Stimulated activated memory B cell treated with anti-CD40 and anti-IgM and Interleukin-4, amounts not matched to agents 10 μg/mL and 1 μg/mL and 100 μg/mL, for 72 hours (primary cell): ENCODE results near the gene LRRC38.

Experiments
- ATAC-seq: fragments of 150-1000 bp; cut with Tn5 transposase; 2 replicates; pipeline ENCODE4 v1.10.0; 2021
- H3K27ac Mint-ChIP-seq: one replicate; pipeline ENCODE4 v1.8.0; 2022; ENCODE audit warnings: mild to moderate bottlenecking, mixed read lengths
- H3K27me3 Mint-ChIP-seq: one replicate; pipeline ENCODE4 v1.8.0; 2022; ENCODE audit warnings: mixed read lengths
- H3K36me3 Mint-ChIP-seq: one replicate; pipeline ENCODE4 v1.8.0; 2022; ENCODE audit warnings: mixed read lengths
- H3K4me1 Mint-ChIP-seq: one replicate; pipeline ENCODE4 v1.8.0; 2022; ENCODE audit warnings: mixed read lengths
- H3K4me3 Mint-ChIP-seq: one replicate; pipeline ENCODE4 v1.8.0; 2022; ENCODE audit warnings: mild to moderate bottlenecking, moderate library complexity, mixed read lengths
- H3K9me3 Mint-ChIP-seq: one replicate; pipeline ENCODE4 v1.8.0; 2022; ENCODE audit warnings: mixed read lengths

Gene LRRC38

DNA sequence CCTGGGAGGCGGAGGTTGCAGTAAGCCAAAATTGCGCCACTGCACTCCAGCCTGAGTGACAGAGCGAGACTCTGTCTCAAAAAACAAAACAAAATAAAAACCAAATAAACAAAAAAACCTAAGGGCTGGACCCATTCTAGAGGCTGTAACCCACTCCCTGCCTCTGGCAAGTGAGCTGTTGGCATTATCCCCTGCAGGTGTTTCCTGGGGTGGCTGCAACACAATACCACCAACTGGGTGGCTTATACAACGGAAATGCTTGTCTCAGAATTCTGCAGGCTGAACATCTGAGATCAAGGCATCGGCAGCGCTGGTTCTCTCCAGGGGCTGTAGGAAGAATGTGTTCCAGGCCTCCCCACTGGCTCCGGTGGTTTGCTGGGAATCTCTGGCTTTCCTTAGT is 15.2 kb downstream of the LRRC38 start:
- H3K4me3 Mint-ChIP-seq, result no peak overlapping the region
- no peaks in the 10 kb centered on the region for H3K9me3 Mint-ChIP-seq
- no peak overlapping the region for H3K27ac Mint-ChIP-seq
- H3K27me3 Mint-ChIP-seq, result peaks cover 70% of the 10 kb centered on the region
- no peaks in the 10 kb centered on the region for H3K4me1 Mint-ChIP-seq
- H3K36me3 Mint-ChIP-seq, result no peaks in the 10 kb centered on the region
- no peak for ATAC-seq

DNA sequence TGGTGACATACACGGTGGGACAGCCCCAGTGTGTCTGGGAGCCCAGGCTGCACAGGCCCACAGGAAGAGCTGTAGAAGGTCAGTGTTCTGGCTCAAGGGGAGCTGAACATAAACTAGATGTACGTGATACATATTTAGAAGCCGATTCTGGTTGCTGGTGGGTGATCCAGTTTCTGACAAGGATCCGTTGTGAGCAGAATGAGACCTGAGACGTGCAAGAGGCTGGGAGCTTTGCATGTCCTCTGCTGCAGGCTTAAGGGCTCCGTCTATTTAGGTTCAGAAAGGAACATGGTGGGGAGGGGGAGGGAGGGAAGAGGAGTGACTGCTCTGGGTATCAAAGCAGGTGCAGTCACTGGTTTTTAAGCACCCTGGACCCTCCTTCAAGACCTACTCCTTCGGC is 18.6 kb downstream of the LRRC38 start:
- Mint-ChIP-seq H3K4me1 (no peaks in the 10 kb centered on the region), H3K27me3 (peaks cover 69% of the 10 kb centered on the region), H3K9me3 (no peaks in the 10 kb centered on the region), H3K27ac (no peak overlapping the region), H3K4me3 (no peak overlapping the region), H3K36me3 (no peaks in the 10 kb centered on the region)
- no peak for ATAC-seq

DNA sequence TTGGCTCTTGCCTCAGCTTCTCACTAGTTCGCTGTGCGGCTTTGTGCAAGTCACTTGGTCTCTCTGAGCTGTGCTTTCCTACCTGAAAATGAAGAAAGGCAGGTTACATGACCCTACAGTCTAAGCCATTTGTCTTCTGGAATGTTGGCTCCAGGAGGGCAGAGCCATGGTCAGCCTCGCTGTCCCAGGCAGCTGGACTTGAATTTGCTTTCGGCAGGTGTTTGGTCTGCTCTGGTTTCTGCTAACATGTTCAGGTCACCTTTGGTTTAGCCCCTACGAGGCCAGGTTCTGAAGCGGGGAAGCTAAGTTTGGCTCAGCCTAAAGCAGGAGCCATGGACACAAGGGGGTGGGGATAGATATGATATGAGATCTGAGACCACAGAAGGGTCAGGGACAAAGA is 19.1 kb downstream of the LRRC38 start:
- peaks cover 67% of the 10 kb centered on the region for H3K27me3 Mint-ChIP-seq
- ATAC-seq, result no peak
- no peak overlapping the region for H3K27ac Mint-ChIP-seq
- no peaks in the 10 kb centered on the region for H3K4me1 Mint-ChIP-seq
- no peaks in the 10 kb centered on the region for H3K36me3 Mint-ChIP-seq
- H3K9me3 Mint-ChIP-seq, result no peaks in the 10 kb centered on the region
- no peak overlapping the region for H3K4me3 Mint-ChIP-seq

DNA sequence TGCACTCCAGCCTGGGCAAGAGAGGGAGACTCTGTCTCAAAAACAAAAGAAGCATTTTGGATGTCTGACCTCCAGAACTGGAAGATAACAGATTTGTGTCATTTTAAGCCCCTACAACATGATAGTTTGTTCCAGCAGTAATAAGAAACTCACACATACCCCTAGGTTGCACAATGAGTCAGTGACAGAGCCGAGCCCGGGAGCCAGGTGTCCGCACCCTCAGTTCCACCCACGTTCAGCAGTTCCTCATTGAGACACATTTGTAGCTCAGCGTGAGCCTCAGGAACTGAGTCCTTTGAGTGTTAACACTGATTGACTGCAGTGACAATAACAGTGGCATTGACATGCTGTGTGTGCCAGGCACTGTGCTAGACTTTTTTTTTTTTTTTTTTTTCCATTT is 19.8 kb downstream of the LRRC38 start:
- Mint-ChIP-seq H3K9me3 (no peaks in the 10 kb centered on the region), H3K36me3 (no peaks in the 10 kb centered on the region), H3K27me3 (peaks cover 67% of the 10 kb centered on the region), H3K4me1 (no peaks in the 10 kb centered on the region), H3K4me3 (no peak overlapping the region), H3K27ac (no peak overlapping the region)
- ATAC-seq, result peak; percentile 73

DNA sequence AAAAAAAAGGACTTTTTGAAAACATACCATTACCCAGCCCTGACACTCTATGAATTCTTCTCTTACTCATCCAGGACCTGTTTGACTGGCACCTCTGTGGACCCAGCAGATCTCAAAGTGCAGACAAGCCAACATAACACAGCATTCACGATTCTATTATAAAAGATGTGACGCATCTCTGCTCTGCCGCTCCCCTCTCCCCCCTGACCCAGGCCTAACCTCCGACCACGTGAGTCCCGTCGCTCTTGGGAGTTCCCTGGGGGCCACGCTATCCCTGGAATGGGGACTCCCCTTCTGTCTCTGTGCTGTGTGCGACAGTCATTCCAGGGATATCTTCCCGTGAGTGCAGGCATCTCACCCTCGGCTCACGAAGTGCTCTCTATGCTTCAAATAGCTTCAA is 21.1 kb downstream of the LRRC38 start:
- peaks cover 68% of the 10 kb centered on the region for H3K27me3 Mint-ChIP-seq
- H3K4me3 Mint-ChIP-seq, result no peak overlapping the region
- H3K9me3 Mint-ChIP-seq, result no peaks in the 10 kb centered on the region
- H3K36me3 Mint-ChIP-seq, result no peaks in the 10 kb centered on the region
- no peak overlapping the region for H3K27ac Mint-ChIP-seq
- H3K4me1 Mint-ChIP-seq, result no peaks in the 10 kb centered on the region
- no peak for ATAC-seq

DNA sequence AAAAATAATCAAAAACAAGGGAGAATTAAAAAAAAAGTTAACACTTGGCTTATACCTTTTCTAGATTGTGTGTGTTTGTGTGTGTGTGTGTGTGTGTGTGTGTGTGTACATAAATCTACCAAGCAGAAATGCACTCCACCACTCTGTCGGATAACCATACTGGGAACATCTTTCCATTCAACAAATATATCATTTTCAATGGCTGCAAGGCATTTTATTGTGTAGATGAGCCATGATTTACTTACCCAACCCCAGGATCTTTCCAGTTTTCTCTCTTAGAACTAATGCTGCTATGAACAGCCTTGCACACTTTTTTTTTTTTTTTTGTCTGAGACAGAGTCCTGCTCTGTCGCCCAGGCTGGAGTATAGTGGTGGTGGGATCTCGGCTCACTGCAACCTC is 25.8 kb downstream of the LRRC38 start:
- Mint-ChIP-seq H3K27ac (no peak overlapping the region), H3K9me3 (no peaks in the 10 kb centered on the region), H3K4me3 (no peak overlapping the region), H3K36me3 (no peaks in the 10 kb centered on the region), H3K4me1 (no peaks in the 10 kb centered on the region), H3K27me3 (peaks cover 47% of the 10 kb centered on the region)
- ATAC-seq, result no peak

DNA sequence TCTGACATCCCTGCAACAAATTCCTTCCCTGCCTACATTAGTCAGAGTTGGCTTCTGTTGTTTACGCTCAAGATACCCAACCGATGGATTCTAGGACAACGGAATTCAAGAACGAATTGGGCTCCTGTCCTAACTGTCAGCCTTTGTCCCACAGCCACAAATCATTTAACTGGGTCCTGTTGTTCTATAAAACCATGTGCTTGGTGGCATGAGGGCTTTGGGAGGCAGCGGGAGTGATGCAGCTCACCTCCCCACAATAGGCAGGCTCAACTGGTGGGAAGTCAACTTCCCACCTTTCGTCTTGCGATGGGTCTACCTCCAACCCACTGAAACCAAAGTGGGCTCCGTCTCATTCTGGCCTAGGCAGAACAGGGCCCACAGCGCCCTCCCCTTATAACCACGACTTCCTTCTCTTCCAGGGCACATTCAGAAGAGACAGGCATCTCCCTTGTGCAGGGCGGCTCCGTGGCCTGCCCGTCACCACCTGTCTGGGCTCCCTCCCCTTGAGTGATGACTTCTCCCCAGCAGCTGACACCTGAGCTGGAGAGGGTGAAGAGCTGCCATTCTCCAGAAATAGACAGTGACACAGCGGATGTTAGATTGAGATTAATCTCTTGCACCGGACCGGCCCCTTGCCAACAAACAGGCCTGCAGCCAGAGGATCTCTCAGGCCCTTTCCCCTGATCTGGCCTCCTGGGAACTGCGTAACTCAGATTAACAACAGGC is 26.5 kb downstream of the LRRC38 start:
- Mint-ChIP-seq H3K27ac (no peak overlapping the region), H3K4me1 (no peaks in the 10 kb centered on the region), H3K27me3 (peaks cover 40% of the 10 kb centered on the region), H3K36me3 (no peaks in the 10 kb centered on the region), H3K4me3 (no peak overlapping the region), H3K9me3 (no peaks in the 10 kb centered on the region)
- no peak for ATAC-seq

DNA sequence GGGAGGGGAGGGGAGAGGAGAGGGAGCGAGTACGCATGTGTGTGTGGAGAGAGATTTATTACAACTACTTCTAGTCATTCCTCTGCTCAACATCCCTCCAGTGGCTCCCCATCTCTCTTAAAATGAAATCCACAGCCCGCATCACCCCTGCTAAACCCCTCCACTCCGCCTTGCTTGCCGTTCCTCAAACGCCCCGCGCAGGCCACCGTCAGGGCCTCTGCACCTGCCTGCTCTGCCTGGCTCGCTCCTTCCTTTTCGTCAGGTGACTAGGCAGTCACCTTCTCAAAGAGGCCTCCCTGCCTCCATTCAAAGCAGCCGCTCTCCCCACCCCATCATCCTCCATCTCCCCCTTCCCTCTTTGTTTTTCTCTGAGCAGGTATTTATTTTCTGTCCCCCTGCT is 29.9 kb downstream of the LRRC38 start:
- no peaks in the 10 kb centered on the region for H3K4me1 Mint-ChIP-seq
- H3K27me3 Mint-ChIP-seq, result peaks cover 25% of the 10 kb centered on the region
- H3K36me3 Mint-ChIP-seq, result no peaks in the 10 kb centered on the region
- no peak overlapping the region for H3K27ac Mint-ChIP-seq
- no peak overlapping the region for H3K4me3 Mint-ChIP-seq
- no peak for ATAC-seq
- H3K9me3 Mint-ChIP-seq, result no peaks in the 10 kb centered on the region

DNA sequence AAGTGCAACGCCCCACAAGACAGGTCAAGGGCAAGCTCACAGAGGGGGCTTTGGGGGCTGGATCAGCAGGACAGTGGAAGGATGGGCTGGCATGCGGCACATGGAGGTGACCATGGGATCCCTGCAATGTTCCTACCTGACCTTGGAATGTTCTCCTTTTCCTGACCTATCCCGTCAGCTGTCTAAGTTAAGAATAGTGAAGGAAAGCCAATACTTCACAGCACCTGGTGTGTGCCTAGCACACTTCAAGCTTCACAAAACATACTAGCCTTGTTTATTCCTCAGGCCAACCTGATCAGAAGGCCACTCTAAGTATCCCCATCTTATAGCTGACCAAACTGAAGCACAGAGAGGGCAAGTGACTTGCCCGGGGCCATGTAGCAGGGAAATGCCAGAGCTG is 31.2 kb downstream of the LRRC38 start:
- Mint-ChIP-seq H3K9me3 (no peaks in the 10 kb centered on the region), H3K27me3 (peaks cover 19% of the 10 kb centered on the region), H3K4me1 (no peaks in the 10 kb centered on the region), H3K27ac (no peak overlapping the region), H3K4me3 (no peak overlapping the region), H3K36me3 (no peaks in the 10 kb centered on the region)
- no peak for ATAC-seq

DNA sequence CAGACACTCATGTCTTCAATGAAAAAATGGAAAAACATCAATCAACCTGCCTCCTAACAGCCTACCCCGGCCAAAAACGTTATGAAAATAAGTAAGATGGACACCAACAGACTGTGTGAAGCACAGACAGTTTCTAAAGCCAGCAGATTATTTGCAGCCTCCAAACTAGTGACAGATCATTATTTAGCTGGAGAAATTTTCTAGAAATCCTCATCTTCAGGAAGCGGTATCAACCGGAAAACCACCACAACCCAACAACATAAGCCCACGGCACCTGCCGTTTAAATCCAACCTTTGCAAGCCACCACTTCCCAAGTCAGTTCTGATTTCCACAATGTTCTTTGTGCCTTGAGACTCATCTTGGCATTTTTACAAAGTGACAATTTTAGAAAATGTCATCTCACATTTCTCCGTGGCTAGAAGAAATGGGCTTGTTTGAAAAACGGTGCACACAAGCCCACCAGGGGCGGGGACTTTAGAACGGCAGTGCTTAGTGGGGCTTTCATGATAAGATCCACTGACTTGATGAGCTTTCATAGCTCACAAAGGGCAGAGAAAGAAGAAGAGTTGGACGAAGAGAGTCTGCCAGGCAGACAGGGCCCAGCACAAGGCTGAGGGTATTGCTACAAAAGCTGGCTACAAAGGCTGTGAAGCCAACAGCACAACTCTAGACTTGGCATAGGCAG is 34.5 kb downstream of the LRRC38 start:
- H3K27me3 Mint-ChIP-seq, result peaks cover 8% of the 10 kb centered on the region
- no peaks in the 10 kb centered on the region for H3K36me3 Mint-ChIP-seq
- H3K4me1 Mint-ChIP-seq, result no peaks in the 10 kb centered on the region
- H3K9me3 Mint-ChIP-seq, result peaks cover 3% of the 10 kb centered on the region
- ATAC-seq, result no peak
- H3K27ac Mint-ChIP-seq, result no peak overlapping the region
- no peak overlapping the region for H3K4me3 Mint-ChIP-seq

DNA sequence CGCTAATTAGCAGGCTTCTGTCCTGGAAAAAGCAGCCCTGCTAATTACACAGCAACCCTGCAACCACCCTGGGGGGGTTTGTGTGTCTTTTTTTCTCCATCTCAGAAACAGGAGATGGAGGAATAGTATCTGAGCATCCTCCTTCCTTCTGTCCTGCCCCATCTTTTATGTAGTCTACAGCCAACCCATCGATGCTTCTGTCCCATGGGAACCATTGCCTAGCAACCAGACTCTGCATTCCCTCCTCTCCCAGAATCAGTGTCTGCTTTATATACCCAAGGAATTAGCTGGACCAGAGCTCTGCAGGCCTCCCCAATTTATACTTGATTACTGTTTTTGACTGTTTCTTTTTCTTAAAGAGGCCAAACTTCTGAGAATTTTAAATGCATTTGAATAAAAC is 35.1 kb downstream of the LRRC38 start:
- Mint-ChIP-seq H3K4me3 (no peak overlapping the region), H3K27me3 (peaks cover 8% of the 10 kb centered on the region), H3K4me1 (no peaks in the 10 kb centered on the region), H3K9me3 (peaks cover 3% of the 10 kb centered on the region), H3K27ac (no peak overlapping the region), H3K36me3 (no peaks in the 10 kb centered on the region)
- no peak for ATAC-seq

DNA sequence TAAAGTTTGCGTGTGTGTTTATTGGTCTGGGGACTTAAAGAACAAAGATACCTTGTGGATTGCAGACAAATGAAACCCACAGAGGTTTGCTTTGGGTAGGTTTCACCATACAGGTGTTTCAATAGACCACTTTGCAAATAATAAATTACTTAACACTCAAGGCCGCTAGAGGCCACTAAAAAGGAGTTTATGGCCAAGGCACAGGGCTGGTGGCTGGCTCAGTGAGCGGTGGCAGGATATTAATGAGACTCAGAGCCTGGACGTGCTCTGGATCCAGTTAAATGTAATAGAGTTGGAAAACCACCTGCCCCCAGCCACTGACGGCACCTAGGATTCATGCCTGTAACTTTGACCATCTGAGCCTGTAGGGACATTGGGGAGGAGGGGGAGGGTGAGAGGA is 44.5 kb downstream of the LRRC38 start:
- peaks cover 44% of the 10 kb centered on the region for H3K27me3 Mint-ChIP-seq
- H3K9me3 Mint-ChIP-seq, result no peaks in the 10 kb centered on the region
- no peak overlapping the region for H3K4me3 Mint-ChIP-seq
- ATAC-seq, result no peak
- no peaks in the 10 kb centered on the region for H3K4me1 Mint-ChIP-seq
- no peaks in the 10 kb centered on the region for H3K36me3 Mint-ChIP-seq
- no peak overlapping the region for H3K27ac Mint-ChIP-seq

DNA sequence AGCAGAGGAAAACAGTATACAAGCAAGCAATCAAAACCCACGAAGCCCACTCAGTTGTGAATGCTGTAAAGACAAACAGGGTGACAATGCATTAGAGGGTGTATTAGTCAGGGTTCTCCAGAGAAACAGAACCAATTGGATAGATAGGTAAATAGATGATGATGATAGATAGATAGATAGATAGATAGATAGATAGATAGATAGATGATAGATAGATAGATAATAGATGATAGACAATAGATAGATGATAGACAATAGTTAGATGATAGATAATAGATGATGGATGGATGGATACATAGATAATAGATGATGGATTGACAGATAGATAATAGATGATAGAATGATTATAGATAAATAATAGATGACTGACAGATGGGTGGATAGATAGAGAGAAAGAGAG is 48.3 kb downstream of the LRRC38 start:
- no peaks in the 10 kb centered on the region for H3K36me3 Mint-ChIP-seq
- no peaks in the 10 kb centered on the region for H3K9me3 Mint-ChIP-seq
- H3K27ac Mint-ChIP-seq, result no peak overlapping the region
- no peak overlapping the region for H3K4me3 Mint-ChIP-seq
- ATAC-seq, result no peak
- no peaks in the 10 kb centered on the region for H3K4me1 Mint-ChIP-seq
- H3K27me3 Mint-ChIP-seq, result peaks cover 31% of the 10 kb centered on the region

DNA sequence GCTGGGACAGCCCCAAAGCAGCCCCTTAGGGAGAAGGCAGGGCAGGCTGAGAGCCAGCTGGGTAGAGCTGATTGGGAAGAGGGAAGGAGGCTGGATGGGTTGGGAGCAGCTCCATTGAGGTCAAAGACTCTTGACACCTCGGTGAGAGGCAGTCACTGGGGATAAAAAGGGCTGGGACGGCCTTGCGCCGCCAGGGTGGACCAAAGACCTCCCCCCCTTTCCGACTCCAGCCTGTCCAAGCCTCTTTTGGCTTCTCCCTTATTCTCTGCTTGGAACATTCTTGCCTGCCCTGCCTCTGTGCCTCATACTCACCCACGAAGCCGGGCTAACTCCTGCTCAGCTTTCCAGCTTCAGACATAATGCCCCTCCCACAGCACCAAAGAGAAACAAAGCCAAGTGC is 51.1 kb downstream of the LRRC38 start:
- H3K27ac Mint-ChIP-seq, result no peak overlapping the region
- ATAC-seq, result no peak
- no peaks in the 10 kb centered on the region for H3K36me3 Mint-ChIP-seq
- no peak overlapping the region for H3K4me3 Mint-ChIP-seq
- H3K9me3 Mint-ChIP-seq, result no peaks in the 10 kb centered on the region
- peaks cover 22% of the 10 kb centered on the region for H3K27me3 Mint-ChIP-seq
- no peaks in the 10 kb centered on the region for H3K4me1 Mint-ChIP-seq

DNA sequence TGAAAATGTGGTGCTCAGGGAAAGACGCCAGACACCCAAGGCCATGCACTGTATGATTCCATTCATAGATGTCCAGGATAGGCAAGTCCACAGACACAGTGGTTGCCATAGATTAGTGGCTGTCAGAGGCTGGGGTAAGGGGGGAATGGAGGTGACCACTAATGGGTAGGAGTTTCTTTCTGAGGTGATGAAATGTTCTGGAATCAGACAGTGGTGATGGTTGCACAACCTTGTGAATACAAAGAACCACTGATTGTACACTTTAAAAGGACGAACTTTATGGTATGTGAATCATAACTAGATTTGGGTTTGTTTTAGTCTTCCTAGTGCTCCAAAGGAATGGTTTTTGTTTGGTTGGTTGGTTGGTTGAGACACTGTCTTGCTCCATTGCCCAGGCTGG is 51.8 kb downstream of the LRRC38 start:
- Mint-ChIP-seq H3K27me3 (peaks cover 14% of the 10 kb centered on the region), H3K36me3 (no peaks in the 10 kb centered on the region), H3K27ac (no peak overlapping the region), H3K4me1 (no peaks in the 10 kb centered on the region), H3K9me3 (no peaks in the 10 kb centered on the region), H3K4me3 (no peak overlapping the region)
- ATAC-seq, result no peak

DNA sequence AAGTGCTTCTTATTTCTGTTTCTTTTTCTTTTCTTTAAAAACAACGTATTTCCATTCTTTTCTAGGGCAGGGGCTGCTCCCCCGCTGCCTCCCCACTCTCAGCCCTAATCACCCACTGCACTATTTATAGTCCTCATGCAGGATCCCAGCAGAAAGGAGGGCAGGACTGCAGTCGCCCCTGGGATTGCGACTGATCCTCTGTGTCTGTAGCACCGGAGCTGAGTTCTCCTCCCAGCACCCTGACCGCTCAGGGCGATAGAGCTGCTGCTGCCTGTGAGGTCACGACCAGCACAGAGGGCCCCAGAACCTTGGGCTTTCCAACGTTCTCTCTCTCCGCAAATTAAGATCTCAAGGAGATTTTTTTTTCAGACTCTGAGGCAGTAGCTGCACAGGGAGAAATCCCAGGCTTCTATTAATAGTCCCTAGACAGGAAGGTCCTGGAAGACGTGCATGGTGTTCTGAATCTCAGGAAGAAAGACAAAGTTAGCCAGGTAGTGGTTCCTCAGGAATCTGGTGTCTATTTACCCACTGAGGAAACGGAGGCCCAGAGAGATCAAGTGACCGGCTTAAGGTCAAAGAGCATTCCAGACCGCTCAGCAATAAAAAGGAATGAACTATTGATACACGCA is 56.8 kb downstream of the LRRC38 start:
- Mint-ChIP-seq H3K4me3 (no peak overlapping the region), H3K36me3 (no peaks in the 10 kb centered on the region), H3K27me3 (no peaks in the 10 kb centered on the region), H3K4me1 (no peaks in the 10 kb centered on the region), H3K27ac (no peak overlapping the region), H3K9me3 (no peaks in the 10 kb centered on the region)
- no peak for ATAC-seq
